NCI-H2227 (cell line): Measurements from ENCODE around the gene VPS33B.

ENCODE experiments used
- DNase-seq: peaks from one replicate; lab custom pipeline; 2025; ENCODE audit not compliant: unreplicated experiment; lab: John Stamatoyannopoulos, UW

Gene VPS33B

DNA sequence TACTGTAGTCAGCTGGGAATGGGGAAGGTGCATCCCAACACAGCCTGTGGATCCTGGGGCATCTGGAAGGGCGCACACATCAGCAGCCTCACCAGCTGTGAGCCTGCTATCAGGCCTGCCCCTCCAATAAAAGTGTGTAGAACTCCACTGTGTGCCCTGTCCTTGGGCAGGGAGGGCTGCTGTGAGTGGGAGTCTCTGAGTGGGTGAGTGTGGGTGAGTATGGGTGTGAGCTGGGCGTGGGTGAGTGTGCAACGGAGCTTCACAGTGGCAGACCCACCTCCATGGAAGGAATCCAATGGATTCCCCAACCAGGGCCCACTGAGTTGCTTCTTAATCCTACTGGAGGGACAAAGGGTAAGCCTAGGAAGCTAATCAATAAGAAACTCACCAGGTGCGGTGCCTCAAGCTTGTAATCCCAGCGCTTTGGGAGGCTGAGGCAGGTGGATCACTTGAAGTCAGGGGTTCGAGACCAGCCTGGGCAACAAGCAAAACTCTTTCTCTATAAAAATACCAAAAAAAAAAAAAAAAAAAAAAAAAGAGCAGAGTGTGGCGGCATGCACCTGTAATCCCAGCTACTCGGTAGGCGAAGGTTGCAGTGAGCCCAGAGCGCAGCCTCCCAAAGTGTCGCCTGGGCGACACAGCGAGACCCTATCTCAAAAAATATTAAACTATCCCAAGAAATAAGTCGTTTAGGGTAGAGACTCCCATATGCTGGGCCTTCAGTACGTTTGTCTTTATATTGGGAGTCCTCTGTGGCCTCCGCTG is 68.3 kb downstream of the VPS33B start:
- no peak for DNase-seq

DNA sequence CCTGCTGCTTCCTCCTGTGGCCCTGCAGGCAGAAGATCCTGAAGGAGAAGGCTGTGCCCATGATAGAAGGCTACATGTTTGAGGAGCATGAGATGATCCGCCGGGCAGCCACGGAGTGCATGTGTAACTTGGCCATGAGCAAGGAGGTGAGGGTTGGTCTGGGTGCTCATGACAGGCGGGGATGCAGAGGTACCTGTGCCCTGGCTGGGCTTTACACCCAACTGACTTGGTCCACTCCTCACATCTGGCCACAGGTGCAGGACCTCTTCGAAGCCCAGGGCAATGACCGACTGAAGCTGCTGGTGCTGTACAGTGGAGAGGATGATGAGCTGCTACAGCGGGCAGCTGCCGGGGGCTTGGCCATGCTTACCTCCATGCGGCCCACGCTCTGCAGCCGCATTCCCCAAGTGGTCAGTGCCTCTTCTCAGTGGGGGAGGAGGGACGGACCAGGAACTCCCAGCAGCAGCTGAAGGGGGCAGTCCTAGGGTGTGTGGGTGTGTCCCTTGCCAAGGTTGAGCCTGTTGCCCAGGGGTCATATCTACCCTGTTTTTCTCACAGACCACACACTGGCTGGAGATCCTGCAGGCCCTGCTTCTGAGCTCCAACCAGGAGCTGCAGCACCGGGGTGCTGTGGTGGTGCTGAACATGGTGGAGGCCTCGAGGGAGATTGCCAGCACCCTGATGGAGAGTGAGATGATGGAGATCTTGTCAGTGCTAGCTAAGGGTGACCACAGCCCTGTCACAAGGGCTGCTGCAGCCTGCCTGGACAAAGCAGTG is 69.3 kb downstream of the VPS33B start:
- DNase-seq: no peak

DNA sequence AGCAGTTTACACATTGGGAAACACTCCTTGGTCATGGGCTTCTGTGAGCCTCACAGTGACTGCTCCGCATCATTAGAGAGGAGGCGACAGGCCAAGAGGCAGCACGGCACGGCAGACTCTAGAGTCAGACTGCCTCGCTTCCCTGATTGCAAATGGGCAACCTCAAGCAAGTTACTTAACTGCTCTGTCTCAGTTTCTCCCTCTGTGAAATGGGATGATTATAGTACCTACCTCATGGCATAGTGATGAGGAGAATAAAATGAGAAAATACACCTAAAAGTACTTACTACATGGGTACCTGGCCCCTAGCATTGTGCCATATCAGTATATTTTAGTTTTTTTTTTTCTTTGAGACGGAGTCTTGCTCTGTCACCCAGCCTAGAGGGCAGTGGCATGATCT is 71.7 kb downstream of the VPS33B start:
- no peak for DNase-seq

DNA sequence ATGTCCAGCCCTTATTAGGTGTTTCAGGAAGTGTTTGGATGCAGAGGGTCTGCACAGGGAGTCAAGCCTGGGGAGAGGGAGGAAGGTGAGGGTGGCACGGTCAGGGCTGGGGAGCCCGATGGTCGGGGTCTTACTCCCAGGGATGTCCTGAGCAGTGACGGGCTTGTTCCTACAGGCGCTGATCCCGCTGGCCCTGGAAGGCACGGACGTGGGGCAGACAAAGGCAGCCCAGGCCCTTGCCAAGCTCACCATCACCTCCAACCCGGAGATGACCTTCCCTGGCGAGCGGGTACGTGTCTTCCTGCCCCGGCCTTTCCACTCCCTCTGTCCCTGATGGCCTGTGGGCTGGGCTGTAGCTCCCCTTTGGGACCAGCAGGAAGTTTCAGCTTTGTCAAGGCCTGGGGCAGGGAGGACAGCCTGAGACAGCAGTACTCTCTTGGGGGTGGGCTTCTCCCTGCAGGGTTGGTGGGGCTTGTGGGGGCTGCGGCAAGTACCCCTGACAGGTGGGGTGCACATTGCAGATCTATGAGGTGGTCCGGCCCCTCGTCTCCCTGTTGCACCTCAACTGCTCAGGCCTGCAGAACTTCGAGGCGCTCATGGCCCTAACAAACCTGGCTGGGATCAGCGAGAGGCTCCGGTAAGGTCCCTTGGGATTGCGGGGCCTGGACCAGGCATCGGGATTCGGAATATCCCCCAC is 72.3 kb downstream of the VPS33B start:
- DNase-seq: no peak
